Heart right ventricle (tissue), 16 donors: ENCODE data around the gene CHST11. TPM values are rescaled to one million over a fixed set of nuclear protein-coding genes. Genes with fewer than 3 reads are reported as not detected.

Source experiments
- ATAC-seq, 8 donors: fragments of 200-7000 bp; cut with Tn5 transposase; one replicate each; pipeline ENCODE4 v1.9.1; 2020; ENCODE audit warnings: mild to moderate bottlenecking in 8 of 8, moderate library complexity in 8 of 8, moderate number of reproducible peaks in 1 of 8
- DNase-seq, 2 donors: peaks; one replicate each; pipeline ENCODE4 v3.0.0-alpha.2; 2020
- H3K27ac ChIP-seq, 10 donors: fragments of 200-600 bp; sonication (generic) in 2 of 10; one replicate each; pipeline versions ENCODE4 v1.5.0 to v1.8.0; 2020 to 2022; ENCODE audit warnings: mild to moderate bottlenecking in 3 of 10
- H3K27me3 ChIP-seq, 7 donors: fragments of 200-600 bp; one replicate each; pipeline ENCODE4 v1.8.0; 2021 to 2022; ENCODE audit warnings: mild to moderate bottlenecking in 2 of 7
- H3K36me3 ChIP-seq, 9 donors: fragments of 200-600 bp; sonication (generic) in 1 of 9; one replicate each; pipeline versions ENCODE4 v1.5.0 to v1.8.0; 2020 to 2022; ENCODE audit warnings: mild to moderate bottlenecking in 2 of 9
- H3K4me1 ChIP-seq, 9 donors: fragments of 200-600 bp; sonication (generic) in 1 of 9; one replicate each; pipeline versions ENCODE4 v1.5.0 to v1.8.0; 2020 to 2022; ENCODE audit warnings: mild to moderate bottlenecking in 4 of 9
- H3K4me3 ChIP-seq, 10 donors: fragments of 200-600 bp; sonication (generic) in 2 of 10; one replicate each; pipeline versions ENCODE4 v1.5.0 to v1.8.0; 2020 to 2022; ENCODE audit warnings: mild to moderate bottlenecking in 7 of 10, moderate library complexity in 2 of 10
- H3K9me3 ChIP-seq, 11 donors: fragments of 200-600 bp in 10 of 11; sonication (generic) in 2 of 11; one replicate each; pipeline versions ENCODE4 v1.5.0 to v1.8.0; 2013 to 2022; ENCODE audit warnings: mild to moderate bottlenecking in 2 of 11, control low read depth in 1 of 11, moderate library complexity in 1 of 11
- WGBS, 2 donors: extraction: QIAGEN DNeasy Blood & Tissue Kit; methylation state at CpG; one replicate each; pipeline ENCODE4 v1.1.7; 2013; ENCODE audit warnings: inconsistent platforms in 1 of 2; 5-methylcytosine and 5-hydroxymethylcytosine counted together
- intact Hi-C, 10 donors: fragments of 100-400 bp; cut with DNase I; formaldehyde crosslinking; loops; one replicate each; pipeline versions ENCODE4 v1.11.1 to v1.14.2; 2022
- microRNA-seq, 2 donors: library from miRNA; unstranded; fragments of <30 nt; microRNA quantifications; one replicate each; pipeline ENCODE4 v1.2.0, GENCODE V29; 2021
- polyA plus RNA-seq, 2 donors: library from polyadenylated mRNA; stranded (reverse); fragments of 200-250 nt; gene quantifications; one replicate each; pipeline ENCODE4 v1.2.3, GENCODE V29; 2013
- total RNA-seq, 10 donors: library from RNA; stranded (reverse); fragmentation: NEBNext Ultra II Directional in 3 of 10; extraction: Animal tissue kit (Norgen Biotek cat#: 25700) in 3 of 10; gene quantifications; one replicate each; pipeline versions ENCODE4 v1.2.1 to v1.2.4, GENCODE V29; 2021 to 2023
- TF ChIP-seq, protein P1 (sequence below), 9 donors: fragments of 200-600 bp; sonication (generic) in 2 of 9; IDR thresholded peaks; one replicate each; pipeline versions ENCODE4 v1.5.0 to v1.8.0; 2021 to 2022; ENCODE audit warnings: antibody characterized with exemption in 9 of 9, mild to moderate bottlenecking in 5 of 9, moderate library complexity in 1 of 9
- donor health status: Arrhythmogenic right ventricular cardiomyopathy.
- donor health status: ischemic (EF 13 %, LVEDD 7.1; RV severe dilation, severe dysfunction).
- donor health status: healthy with polysubstance abuse.
- donor health status: DM: no; HTN: yes; CAD: no.
- donor health status: DM: no; HTN: no; CAD: no.
- donor health status: ischemic (EF 25% LVEDD 6.9; RV normal size, moderate dysfunction).
- donor health status: ischemic (EF 25% LVEDD 5.7; RV mildly dilated, moderate dysfunction).
- donor health status: healthy.
- donor health status: DM: yes; HTN: yes; CAD: no.
- donor health status: Ischemic cardiomyopathy.
- donor health status: ischemic (EF 35%, LVEDD 5.7; RV mildly dilated, moderate dysfunction).
- donor health status: nonischemic (EF 11% LVEDD 7.7; RV severe dilation, severe dysfunction).
- donor health status: DM: yes; HTN: yes; CAD: no.
- donor health status: PGD.
- donor health status: ischemic (EF 29% LVEDD 5.4; RV normal size, mild dysfunction).
- donor health status: nonischemic (EF 23%, LVEDD 6.1; RV moderate dilation, normal function).

CHST11 gene
- total and polyA plus RNA-seq, 12 donors, result 1.1 to 12.7 (median 4.3) TPM

DNA sequence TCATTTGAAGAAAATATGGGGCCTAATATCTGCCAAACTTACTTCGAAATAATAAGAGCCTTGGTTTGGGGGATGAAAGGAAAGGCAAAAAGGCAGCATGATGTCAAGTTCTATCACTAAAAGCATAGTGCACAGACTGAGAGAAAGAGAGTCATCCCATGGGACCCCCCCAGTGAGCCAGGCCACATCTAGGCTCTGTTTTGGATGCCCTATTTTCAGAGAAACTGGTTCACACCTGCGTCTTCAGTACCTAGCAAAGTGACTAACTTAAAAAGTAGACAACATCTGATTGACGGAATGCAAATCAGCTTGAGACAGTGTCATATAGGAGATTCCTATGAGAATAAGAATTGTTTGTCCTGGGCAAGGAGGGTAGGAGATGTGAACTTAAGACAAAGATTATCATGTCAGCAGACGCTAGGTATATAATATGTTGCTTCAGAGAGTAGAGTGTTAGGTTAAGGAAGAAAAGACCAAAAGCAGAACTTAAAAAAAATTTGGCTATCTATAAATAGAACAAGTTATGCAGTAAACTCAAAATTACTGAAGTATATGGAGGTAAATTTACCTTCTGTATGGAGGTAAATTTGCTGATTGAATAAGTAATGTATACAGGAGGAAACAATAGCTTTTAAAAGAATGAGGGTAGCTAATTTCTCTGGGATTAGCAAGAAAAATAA, 353.1 kb downstream of the CHST11 start:
- no peak overlapping the region for H3K27ac ChIP-seq
- H3K4me1 ChIP-seq, result no peaks in the 10 kb centered on the region
- H3K27me3 ChIP-seq, result no peaks in the 10 kb centered on the region
- DNase-seq, result no peak
- H3K9me3 ChIP-seq, result no peaks in the 10 kb centered on the region
- no peaks in the 10 kb centered on the region for H3K36me3 ChIP-seq
- intact Hi-C loops, result no loop called here
- TF ChIP-seq, protein P1, sequence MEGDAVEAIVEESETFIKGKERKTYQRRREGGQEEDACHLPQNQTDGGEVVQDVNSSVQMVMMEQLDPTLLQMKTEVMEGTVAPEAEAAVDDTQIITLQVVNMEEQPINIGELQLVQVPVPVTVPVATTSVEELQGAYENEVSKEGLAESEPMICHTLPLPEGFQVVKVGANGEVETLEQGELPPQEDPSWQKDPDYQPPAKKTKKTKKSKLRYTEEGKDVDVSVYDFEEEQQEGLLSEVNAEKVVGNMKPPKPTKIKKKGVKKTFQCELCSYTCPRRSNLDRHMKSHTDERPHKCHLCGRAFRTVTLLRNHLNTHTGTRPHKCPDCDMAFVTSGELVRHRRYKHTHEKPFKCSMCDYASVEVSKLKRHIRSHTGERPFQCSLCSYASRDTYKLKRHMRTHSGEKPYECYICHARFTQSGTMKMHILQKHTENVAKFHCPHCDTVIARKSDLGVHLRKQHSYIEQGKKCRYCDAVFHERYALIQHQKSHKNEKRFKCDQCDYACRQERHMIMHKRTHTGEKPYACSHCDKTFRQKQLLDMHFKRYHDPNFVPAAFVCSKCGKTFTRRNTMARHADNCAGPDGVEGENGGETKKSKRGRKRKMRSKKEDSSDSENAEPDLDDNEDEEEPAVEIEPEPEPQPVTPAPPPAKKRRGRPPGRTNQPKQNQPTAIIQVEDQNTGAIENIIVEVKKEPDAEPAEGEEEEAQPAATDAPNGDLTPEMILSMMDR (IDR thresholded peaks at IDR 0.05), result no peak
- 72 to 93% methylated on average over 4 of the region's 4 CpGs for WGBS, 2 donors
- H3K4me3 ChIP-seq, result no peak overlapping the region
- no peak for ATAC-seq

Small RNA genes within 50 kb of the gene (microRNA-seq; reads per million reads assigned to microRNA genes)
- gene MIR3922, result 0 reads per million in 2 donors

Other genes with a start within 250 kb of the CHST11 start
- 100 to 1,000 TPM in 2 of 10 donors, 10 to 100 TPM in 8; 57.7 to 113 (median 86.9) TPM for gene TXNRD1, start 241.2 kb upstream of the CHST11 start, total RNA-seq
- 10 to 100 TPM; 20.6 to 60.2 TPM for gene TXNRD1, start 241.2 kb upstream of the CHST11 start, polyA plus RNA-seq
- gene EID3, start 153.2 kb upstream of the CHST11 start, total RNA-seq, result 1 to 10 TPM in 5 of 10 donors, under 1 TPM in 5; 0.52 to 1.6 (median 1.0) TPM
- gene EID3, start 153.2 kb upstream of the CHST11 start, polyA plus RNA-seq, result 1 to 10 TPM in 1 of 2 donors, under 1 TPM in 1; 0.48 to 1.8 TPM